Measurements from ENCODE around the gene UMODL1. TPM values are rescaled to one million over a fixed set of nuclear protein-coding genes. Genes with fewer than 3 reads are reported as not detected.
A peak's percentile ranks its signal among the peaks of the same experiment; 100 is the strongest.
"Not testable (repeated sequence)": the region's sequence is repeated elsewhere in the genome, so short reads cannot be mapped to it uniquely, and the experiment has no call there.

Gene UMODL1
- total and polyA plus RNA-seq, 8 donors: under 0.01 TPM; not detected in 7

DNA sequence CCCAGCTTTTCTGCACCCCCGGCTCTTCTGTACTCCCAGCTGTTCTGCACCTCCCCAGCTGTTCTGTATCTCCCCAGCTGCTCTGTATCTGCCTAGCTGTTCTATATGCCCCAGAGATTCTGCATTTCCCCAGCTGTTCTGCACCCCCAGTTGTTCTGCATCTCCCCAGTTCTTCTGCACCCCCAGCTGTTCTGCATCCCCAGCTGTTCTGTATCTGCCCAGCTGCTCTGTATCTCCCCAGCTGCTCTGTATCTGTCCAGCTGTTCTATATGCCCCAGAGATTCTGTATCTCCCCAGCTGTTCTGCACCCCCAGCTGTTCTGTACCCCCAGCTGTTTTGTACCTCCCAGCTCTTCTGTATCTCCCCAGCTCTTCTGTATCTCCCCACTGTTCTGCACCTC is 41.1 kb downstream of the UMODL1 start:
- WGBS, 5 donors: 79 to 100% (median 80%) methylated on average over 1 of the region's 1 CpG
- peaks cover 0 to 46% (median 0%) of the 10 kb centered on the region in 3 donors for H3K27me3 ChIP-seq
- H3K9me3 ChIP-seq: no peaks in the 10 kb centered on the region
- TF ChIP-seq POLR2AphosphoS5 (IDR thresholded peaks at IDR 0.05): no peak
- TF ChIP-seq EP300 (IDR thresholded peaks at IDR 0.05): no peak
- TF ChIP-seq POLR2A (IDR thresholded peaks at IDR 0.05): no peak
- no peak for TF ChIP-seq CTCF (IDR thresholded peaks at IDR 0.05)
- intact Hi-C loops (cut with DNase I; ENCODE audit: low total_unique reads): loop anchor here (5.0 kb wide), 1 partner anchor 295 kb away; no protein-coding TSS in a partner anchor
- no peaks in the 10 kb centered on the region for H3K36me3 ChIP-seq
- no peak overlapping the region for H3K27ac ChIP-seq
- peaks cover 2 to 14% (median 8%) of the 10 kb centered on the region in 4 donors for H3K4me1 ChIP-seq
- DNase-seq: peak in 1 of 2 donors; percentile 42
- no peak overlapping the region for H3K4me3 ChIP-seq

DNA sequence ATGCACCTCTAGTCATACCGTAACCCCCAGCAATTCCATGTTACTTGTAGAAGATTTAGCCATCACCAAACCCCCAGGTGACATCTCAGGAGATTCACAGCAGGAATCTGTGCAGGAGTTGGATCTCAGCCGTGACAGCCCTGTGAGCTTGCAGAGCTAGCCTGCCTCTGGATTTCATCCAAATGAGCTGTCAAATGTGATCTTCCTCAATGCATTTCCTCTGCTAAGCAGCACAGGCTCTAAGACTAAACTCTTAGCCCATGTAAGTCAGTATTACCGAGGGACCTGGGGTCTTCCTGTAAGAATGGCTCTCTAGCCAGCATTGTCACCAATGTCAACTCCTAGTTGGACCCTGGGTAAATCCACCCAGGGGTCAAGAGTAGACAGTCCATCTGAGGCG is 41.7 kb downstream of the UMODL1 start:
- H3K4me1 ChIP-seq: peaks cover 3 to 13% (median 8%) of the 10 kb centered on the region in 4 donors
- H3K27me3 ChIP-seq: peaks cover 0 to 42% (median under 1%) of the 10 kb centered on the region in 3 donors
- no peak for TF ChIP-seq CTCF (IDR thresholded peaks at IDR 0.05)
- no peak for TF ChIP-seq EP300 (IDR thresholded peaks at IDR 0.05)
- TF ChIP-seq POLR2A (IDR thresholded peaks at IDR 0.05): no peak
- TF ChIP-seq POLR2AphosphoS5 (IDR thresholded peaks at IDR 0.05): no peak
- no peaks in the 10 kb centered on the region for H3K36me3 ChIP-seq
- DNase-seq: peak in 1 of 2 donors; percentile 77
- no peak overlapping the region for H3K27ac ChIP-seq
- intact Hi-C loops (cut with DNase I; ENCODE audit: low total_unique reads): loop anchor here (5.0 kb wide), 1 partner anchor 296 kb away; no protein-coding TSS in a partner anchor
- H3K9me3 ChIP-seq: no peaks in the 10 kb centered on the region
- 52 to 81% (median 69%) methylated on average over 2 to 4 of the region's 4 CpGs for WGBS, 5 donors
- no peak overlapping the region for H3K4me3 ChIP-seq

DNA sequence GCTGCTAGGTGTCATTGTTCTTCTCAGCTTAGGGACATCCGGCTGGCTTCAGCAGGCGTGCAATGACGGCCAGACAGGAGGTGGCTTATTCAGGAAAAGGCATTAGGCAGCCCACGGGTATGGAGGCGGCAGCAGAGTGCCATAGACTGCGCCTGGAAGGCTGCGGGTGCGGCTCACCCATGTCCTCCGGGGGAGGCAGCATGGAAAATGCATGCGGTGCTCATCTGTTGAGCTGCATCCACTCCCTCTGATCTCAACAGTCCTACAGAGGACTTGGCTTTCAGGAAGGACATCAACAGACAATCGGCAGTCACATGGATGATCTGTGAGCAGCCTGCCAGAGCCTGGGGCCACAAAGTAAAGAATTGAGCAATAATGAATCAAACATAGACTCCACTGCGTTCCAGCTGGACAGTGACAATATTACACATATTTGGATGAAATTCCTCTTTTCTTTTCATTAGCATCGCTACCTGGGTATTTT is 42.9 kb downstream of the UMODL1 start:
- intact Hi-C loops (cut with DNase I; ENCODE audit: low total_unique reads): loop anchor here (5.0 kb wide), 1 partner anchor 297 kb away; no protein-coding TSS in a partner anchor
- H3K27me3 ChIP-seq: peaks cover 0 to 52% (median 11%) of the 10 kb centered on the region in 3 donors
- TF ChIP-seq POLR2A (IDR thresholded peaks at IDR 0.05) (no peak), POLR2AphosphoS5 (IDR thresholded peaks at IDR 0.05) (no peak), CTCF (IDR thresholded peaks at IDR 0.05) (no peak), EP300 (IDR thresholded peaks at IDR 0.05) (no peak)
- H3K36me3 ChIP-seq: no peaks in the 10 kb centered on the region
- H3K4me3 ChIP-seq: no peak overlapping the region
- no peak for DNase-seq
- WGBS, 5 donors: 67 to 82% (median 79%) methylated on average over 13 of the region's 13 CpGs
- H3K9me3 ChIP-seq: no peaks in the 10 kb centered on the region
- peaks cover 3 to 10% (median 6%) of the 10 kb centered on the region in 4 donors for H3K4me1 ChIP-seq
- no peak overlapping the region for H3K27ac ChIP-seq

GRCh38 chr21:42114646-42115045 is 43.5 kb downstream of the UMODL1 start:
- H3K4me3 ChIP-seq: no peak overlapping the region
- H3K27ac ChIP-seq: no peak overlapping the region
- DNase-seq: no peak
- intact Hi-C loops (cut with DNase I; ENCODE audit: low total_unique reads): loop anchor here (5.0 kb wide), 1 partner anchor 297 kb away; no protein-coding TSS in a partner anchor
- H3K9me3 ChIP-seq: no peaks in the 10 kb centered on the region
- H3K4me1 ChIP-seq: peaks cover 3 to 10% (median 6%) of the 10 kb centered on the region in 4 donors
- TF ChIP-seq POLR2AphosphoS5 (IDR thresholded peaks at IDR 0.05): no peak
- peaks cover 0 to 59% (median 16%) of the 10 kb centered on the region in 3 donors for H3K27me3 ChIP-seq
- 79 to 91% (median 88%) methylated on average over 7 of the region's 7 CpGs for WGBS, 5 donors
- H3K36me3 ChIP-seq: no peaks in the 10 kb centered on the region

DNA sequence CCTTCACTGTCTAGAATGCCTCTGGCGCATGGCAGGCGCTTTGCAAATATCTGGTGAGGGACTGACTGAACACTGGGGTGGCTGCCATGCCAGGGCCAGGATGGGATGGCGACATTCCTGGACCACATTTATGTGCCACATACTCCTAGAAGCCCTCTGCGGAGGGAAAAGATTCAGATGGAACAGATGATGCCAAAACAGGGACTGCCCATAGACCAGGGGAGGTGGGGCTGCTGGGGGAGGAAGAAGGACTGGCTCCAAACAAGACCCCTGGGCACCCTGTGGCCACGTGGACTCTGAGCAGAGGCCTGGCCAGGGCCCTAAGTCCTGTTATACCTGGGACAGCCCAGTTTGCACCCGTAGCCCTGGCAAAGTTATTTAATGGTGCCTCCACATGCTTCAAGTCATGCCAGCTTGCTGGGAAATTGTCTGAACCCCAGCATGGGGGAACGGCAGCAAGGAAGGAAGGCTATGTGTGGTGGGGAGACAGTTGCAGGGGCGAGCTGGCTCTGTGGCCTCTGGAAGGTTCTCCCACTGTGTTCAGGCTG is 44.1 kb downstream of the UMODL1 start:
- Histone ChIP-seq H3K27me3 (peaks cover 0 to 60% (median 16%) of the 10 kb centered on the region in 3 donors), H3K27ac (no peak overlapping the region), H3K4me3 (no peak overlapping the region), H3K4me1 (peaks cover 3 to 11% (median 6%) of the 10 kb centered on the region in 4 donors), H3K9me3 (no peaks in the 10 kb centered on the region), H3K36me3 (no peaks in the 10 kb centered on the region)
- WGBS, 5 donors: 85 to 92% (median 88%) methylated on average over 8 of the region's 8 CpGs
- no peak for DNase-seq
- intact Hi-C loops (cut with DNase I; ENCODE audit: low total_unique reads): no loop called here
- TF ChIP-seq EP300 (IDR thresholded peaks at IDR 0.05) (no peak), POLR2AphosphoS5 (IDR thresholded peaks at IDR 0.05) (no peak), CTCF (IDR thresholded peaks at IDR 0.05) (no peak), POLR2A (IDR thresholded peaks at IDR 0.05) (no peak)

GRCh38 chr21:42116551-42116950 is 45.4 kb downstream of the UMODL1 start:
- peaks cover 0 to 72% (median 16%) of the 10 kb centered on the region in 3 donors for H3K27me3 ChIP-seq
- H3K4me3 ChIP-seq; H3K9me3 ChIP-seq; intact Hi-C loops (cut with DNase I; ENCODE audit: low total_unique reads); H3K27ac ChIP-seq; H3K36me3 ChIP-seq; DNase-seq: not testable (repeated sequence)
- H3K4me1 ChIP-seq: peaks cover 3 to 17% (median 6%) of the 10 kb centered on the region in 4 donors
- 73 to 85% (median 83%) methylated on average over 6 of the region's 6 CpGs for WGBS, 5 donors

Measured in stomach (tissue), 9 donors.